Breast epithelium (tissue), 4 donors: ENCODE results near the gene KDM1B. TPM values are rescaled to one million over a fixed set of nuclear protein-coding genes. Genes with fewer than 3 reads are reported as not detected.

Source experiments
- DNase-seq, 2 donors: peaks; one replicate each; pipeline ENCODE4 v3.0.0-alpha.2; 2019; ENCODE audit warnings: low spot score in 2 of 2
- H3K27ac ChIP-seq, 2 donors: fragments of 200-600 bp; sonication (generic) in 1 of 2; one replicate each; pipeline ENCODE4 v1.5.1; 2016 to 2019; ENCODE audit warnings: mild to moderate bottlenecking in 1 of 2
- H3K27me3 ChIP-seq, 2 donors: fragments of 200-600 bp; sonication (generic) in 1 of 2; one replicate each; pipeline versions ENCODE4 v1.5.1 to v1.6.0; 2017 to 2019; ENCODE audit warnings: control low read depth in 1 of 2, mild to moderate bottlenecking in 1 of 2
- H3K36me3 ChIP-seq: fragments of 200-600 bp; one replicate; pipeline ENCODE4 v1.5.1; 2019
- H3K4me1 ChIP-seq, 2 donors: fragments of 200-600 bp; sonication (generic); one replicate each; pipeline ENCODE4 v1.5.1; 2016 to 2019; ENCODE audit warnings: control low read depth in 1 of 2
- H3K4me3 ChIP-seq, 3 donors: fragments of 200-600 bp; sonication (generic); 1 replicate in 2 of 3; 2 replicates in 1 of 3; pipeline ENCODE4 v1.5.1; 2016 to 2019; ENCODE audit warnings: mild to moderate bottlenecking in 3 of 3, moderate library complexity in 2 of 3
- H3K9me3 ChIP-seq, 2 donors: fragments of 200-600 bp; sonication (generic) in 1 of 2; one replicate each; pipeline ENCODE4 v1.5.1; 2016 to 2019; ENCODE audit warnings: control low read depth in 1 of 2
- POLR2A ChIP-seq: fragments of 450-650 bp; IDR thresholded peaks from one replicate; pipeline ENCODE4 v1.6.1; 2016; ENCODE audit warnings: antibody characterized with exemption, mild to moderate bottlenecking, moderate library complexity
- POLR2AphosphoS5 ChIP-seq, 3 donors: sonication (generic); formaldehyde crosslinking; IDR thresholded peaks; one replicate each; pipeline ENCODE4 v1.6.1; 2017; ENCODE audit warnings: antibody characterized with exemption in 3 of 3
- intact Hi-C: fragments of 100-400 bp; cut with DNase I; formaldehyde crosslinking; loops from one replicate; pipeline ENCODE4 v1.15.1; 2023; ENCODE audit warnings: low total_unique reads
- total RNA-seq, 3 donors: library from RNA; depleted of rRNA; stranded (reverse); fragments of >200 nt; gene quantifications; one replicate each; pipeline ENCODE4 v1.1.0, GENCODE V29; 2016
- TF ChIP-seq, protein P1 (sequence below), 3 donors: fragments of 450-650 bp; IDR thresholded peaks; one replicate each; pipeline ENCODE4 v1.5.1; 2016 to 2017; ENCODE audit warnings: antibody characterized with exemption in 3 of 3, mild to moderate bottlenecking in 3 of 3, moderate library complexity in 3 of 3

The KDM1B gene
- total RNA-seq, 3 donors from 2014 or later: 14.4 to 18.6 (median 16.2) TPM

DNA sequence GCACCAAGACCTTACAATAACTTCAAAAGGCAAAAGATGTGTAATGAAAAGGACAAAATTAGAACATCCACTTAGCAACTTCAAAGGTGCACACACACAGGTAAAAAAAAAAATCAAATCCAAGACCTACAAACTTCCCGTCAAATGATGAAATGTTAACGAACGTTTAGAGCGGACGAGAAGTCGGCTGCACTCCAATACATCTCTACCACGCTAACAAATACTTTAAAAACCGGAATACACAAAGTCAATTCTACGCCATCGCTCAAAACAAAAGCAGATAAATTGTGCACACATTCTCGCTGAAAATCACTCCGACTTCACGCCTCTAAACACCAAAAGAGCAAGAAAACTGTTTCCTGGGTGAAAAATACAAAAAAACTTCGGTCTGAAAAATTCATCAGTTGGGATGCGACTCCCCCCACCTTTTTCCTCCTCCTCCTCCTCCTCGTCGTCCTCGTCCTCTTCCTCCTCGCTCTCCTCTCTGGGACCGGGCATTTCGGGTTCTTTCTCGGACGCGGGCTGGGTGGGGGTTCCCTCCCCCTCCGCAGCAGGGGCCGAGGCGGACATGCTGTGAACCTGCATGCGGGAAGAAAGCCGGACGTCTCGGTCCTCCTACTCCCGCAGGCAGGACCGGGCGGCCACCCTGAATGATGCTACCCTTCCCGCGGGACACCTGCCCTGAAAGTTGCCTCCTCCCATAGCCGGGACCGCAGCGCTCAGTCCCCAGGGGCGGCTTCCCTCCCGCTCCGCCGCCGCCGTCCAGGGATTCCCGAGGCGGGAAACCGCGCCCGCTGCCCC lies 108.4 kb downstream of the KDM1B start:
- H3K36me3 ChIP-seq: no peaks in the 10 kb centered on the region
- peak overlapping the region; percentile 65 to 98 (median 89) for H3K4me3 ChIP-seq
- DNase-seq: no peak
- H3K4me1 ChIP-seq: peaks cover 0 to 5% of the 10 kb centered on the region in 2 donors
- intact Hi-C loops: no loop called here
- no peaks in the 10 kb centered on the region for H3K27me3 ChIP-seq
- peak overlapping the region; percentile 99 for H3K27ac ChIP-seq
- H3K9me3 ChIP-seq: peaks cover 0 to 6% of the 10 kb centered on the region in 2 donors
- TF ChIP-seq, protein P1, sequence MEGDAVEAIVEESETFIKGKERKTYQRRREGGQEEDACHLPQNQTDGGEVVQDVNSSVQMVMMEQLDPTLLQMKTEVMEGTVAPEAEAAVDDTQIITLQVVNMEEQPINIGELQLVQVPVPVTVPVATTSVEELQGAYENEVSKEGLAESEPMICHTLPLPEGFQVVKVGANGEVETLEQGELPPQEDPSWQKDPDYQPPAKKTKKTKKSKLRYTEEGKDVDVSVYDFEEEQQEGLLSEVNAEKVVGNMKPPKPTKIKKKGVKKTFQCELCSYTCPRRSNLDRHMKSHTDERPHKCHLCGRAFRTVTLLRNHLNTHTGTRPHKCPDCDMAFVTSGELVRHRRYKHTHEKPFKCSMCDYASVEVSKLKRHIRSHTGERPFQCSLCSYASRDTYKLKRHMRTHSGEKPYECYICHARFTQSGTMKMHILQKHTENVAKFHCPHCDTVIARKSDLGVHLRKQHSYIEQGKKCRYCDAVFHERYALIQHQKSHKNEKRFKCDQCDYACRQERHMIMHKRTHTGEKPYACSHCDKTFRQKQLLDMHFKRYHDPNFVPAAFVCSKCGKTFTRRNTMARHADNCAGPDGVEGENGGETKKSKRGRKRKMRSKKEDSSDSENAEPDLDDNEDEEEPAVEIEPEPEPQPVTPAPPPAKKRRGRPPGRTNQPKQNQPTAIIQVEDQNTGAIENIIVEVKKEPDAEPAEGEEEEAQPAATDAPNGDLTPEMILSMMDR (IDR thresholded peaks at IDR 0.05): no peak
- no peak for TF ChIP-seq POLR2AphosphoS5 (IDR thresholded peaks at IDR 0.05)
- TF ChIP-seq POLR2A: no peak

DNA sequence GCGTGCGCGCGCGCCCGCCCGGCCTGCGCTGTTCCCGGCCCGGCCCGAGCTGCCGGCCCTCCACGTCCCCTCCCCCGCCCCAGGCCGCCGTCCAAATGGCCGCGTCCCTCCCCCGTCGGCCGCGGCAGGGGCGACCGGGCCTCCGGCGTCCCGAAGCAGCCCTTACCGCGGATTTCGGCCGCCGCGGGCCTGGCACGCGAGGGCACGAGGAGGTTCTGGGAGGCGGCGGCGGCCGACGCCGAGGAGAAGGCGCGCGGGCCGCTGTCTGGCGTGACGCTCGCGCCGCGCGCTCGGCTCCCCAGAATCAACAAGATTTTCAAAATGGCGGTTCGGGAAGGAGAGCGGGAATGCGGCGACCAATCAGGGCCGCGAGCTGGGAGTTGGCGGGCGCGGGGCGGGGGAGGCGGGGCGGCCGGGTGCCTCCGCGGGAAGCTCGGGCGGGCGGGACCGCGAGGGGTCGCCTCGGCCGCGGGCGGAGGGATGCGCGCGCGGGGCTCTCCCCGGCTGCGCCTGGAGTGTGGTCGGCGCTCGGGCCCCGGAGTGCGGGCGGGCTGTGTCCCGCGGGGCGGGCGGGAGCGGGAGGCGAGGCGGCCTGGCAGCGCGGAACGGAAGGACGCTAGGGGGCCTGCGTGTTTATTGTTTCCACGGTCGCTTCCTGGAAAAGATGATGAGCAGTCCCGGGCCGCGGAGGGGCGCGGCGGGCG lies 109.1 kb downstream of the KDM1B start, which contains the start of gene DEK:
Gene DEK (minus strand): TSS at position 312 of the 704 bp plus-strand sequence. CDS start 543 bp downstream, outside the sequence.
- H3K9me3 ChIP-seq: peaks cover 0 to 6% of the 10 kb centered on the region in 2 donors
- H3K4me3 ChIP-seq: peak within 1 kb of the TSS; percentile 65 to 98 (median 89)
- intact Hi-C loops: no loop called here
- H3K4me1 ChIP-seq: peaks cover 0 to 5% of the 10 kb centered on the region in 2 donors
- H3K36me3 ChIP-seq: no peaks in the 10 kb centered on the region
- TF ChIP-seq POLR2AphosphoS5 (IDR thresholded peaks at IDR 0.05) (peak in 2 of 3 donors; percentile 20 to 48), POLR2A (no peak)
- TF ChIP-seq, protein P1 (IDR thresholded peaks at IDR 0.05): peak in 2 of 3 donors; percentile 52
- H3K27ac ChIP-seq: peak within 1 kb of the TSS; percentile 99
- H3K27me3 ChIP-seq: no peaks in the 10 kb centered on the region
- DNase-seq: peak; percentile 73 to 85

DNA sequence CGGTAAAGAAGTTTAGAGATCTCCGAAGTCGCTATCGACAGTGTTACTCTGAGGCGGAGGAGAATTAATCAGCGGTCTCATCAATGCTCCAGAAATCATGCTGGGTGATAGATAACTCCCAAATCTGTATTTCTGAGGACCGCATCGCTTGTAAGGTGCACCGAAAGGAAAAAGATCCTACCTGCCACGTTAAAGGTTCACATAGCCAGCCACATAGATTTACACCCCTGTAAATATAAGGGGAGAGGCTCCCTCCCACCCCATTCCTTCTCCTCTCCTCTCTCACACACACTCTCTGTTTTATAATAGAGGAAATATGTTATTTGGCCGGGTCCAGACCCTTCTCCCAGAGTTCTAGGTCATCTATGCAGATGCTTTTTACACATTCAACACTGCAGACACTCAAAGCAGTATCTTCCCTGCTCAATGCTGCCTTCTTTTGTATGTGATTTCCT lies 109.7 kb downstream of the KDM1B start:
- intact Hi-C loops: no loop called here
- H3K4me3 ChIP-seq: peak overlapping the region; percentile 65 to 98 (median 89)
- peaks cover 0 to 4% of the 10 kb centered on the region in 2 donors for H3K4me1 ChIP-seq
- peaks cover 0 to 6% of the 10 kb centered on the region in 2 donors for H3K9me3 ChIP-seq
- H3K27me3 ChIP-seq: no peaks in the 10 kb centered on the region
- DNase-seq: no peak
- H3K36me3 ChIP-seq: no peaks in the 10 kb centered on the region
- H3K27ac ChIP-seq: peak overlapping the region; percentile 99
- TF ChIP-seq POLR2AphosphoS5 (IDR thresholded peaks at IDR 0.05): no peak
- TF ChIP-seq, protein P1 (IDR thresholded peaks at IDR 0.05): no peak
- TF ChIP-seq POLR2A: no peak

DNA sequence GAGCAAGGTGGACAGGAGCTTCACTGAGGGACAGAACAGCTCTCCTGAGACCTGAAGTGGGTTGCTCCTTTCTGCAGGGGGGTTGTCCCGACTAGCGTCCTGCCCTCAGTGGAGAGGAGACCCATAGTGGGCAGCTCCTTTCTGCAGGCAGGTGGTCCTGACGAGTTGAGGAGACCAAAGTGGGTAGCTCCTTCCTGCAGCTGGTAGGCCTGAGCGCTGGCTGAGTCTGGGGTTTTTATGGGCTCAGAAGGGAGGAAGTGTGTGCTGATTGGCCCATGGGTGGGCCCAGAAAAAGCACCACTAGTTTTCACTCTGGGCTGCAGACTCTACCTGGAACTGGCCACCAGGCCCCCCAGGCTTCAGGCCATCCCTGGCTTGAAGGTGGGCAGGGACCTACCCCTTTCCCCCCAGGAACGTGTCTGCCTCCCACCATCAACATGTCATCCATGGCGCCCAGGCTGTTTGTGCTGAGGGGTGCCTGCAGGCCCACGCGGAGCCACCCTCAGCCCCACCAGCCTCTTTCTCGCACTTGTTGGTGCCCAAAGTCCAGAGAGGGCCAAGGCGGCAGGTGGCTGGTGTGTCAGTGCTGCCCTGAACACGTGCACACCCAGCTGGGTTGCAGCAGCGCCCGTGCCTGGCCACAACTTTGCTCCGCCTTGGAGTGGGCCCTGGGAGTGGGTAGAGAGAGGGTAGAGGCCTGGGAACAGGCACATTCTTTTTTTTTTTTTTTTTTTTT lies 110.7 kb downstream of the KDM1B start:
- intact Hi-C loops: no loop called here
- no peak overlapping the region for H3K4me3 ChIP-seq
- H3K36me3 ChIP-seq: no peaks in the 10 kb centered on the region
- no peak for DNase-seq
- peak overlapping the region in 1 of 2 donors; percentile 99 for H3K27ac ChIP-seq
- no peaks in the 10 kb centered on the region for H3K4me1 ChIP-seq
- TF ChIP-seq POLR2A: no peak
- no peak for TF ChIP-seq POLR2AphosphoS5 (IDR thresholded peaks at IDR 0.05)
- TF ChIP-seq, protein P1 (IDR thresholded peaks at IDR 0.05): no peak
- no peaks in the 10 kb centered on the region for H3K27me3 ChIP-seq
- peaks cover 0 to 6% of the 10 kb centered on the region in 2 donors for H3K9me3 ChIP-seq
